Stimulated activated CD4-positive, alpha-beta T cell treated with anti-CD3 and anti-CD28 coated beads, TNF-alpha, amount 100 ng/mL, for 48 hours (primary cell): Measurements from ENCODE around the gene EMC9.

Source experiments
- DNase-seq, 3 donors: peaks; one replicate each; pipeline ENCODE4 v3.0.0-alpha.2; 2020; ENCODE audit warnings: low read depth in 3 of 3

Gene EMC9

DNA sequence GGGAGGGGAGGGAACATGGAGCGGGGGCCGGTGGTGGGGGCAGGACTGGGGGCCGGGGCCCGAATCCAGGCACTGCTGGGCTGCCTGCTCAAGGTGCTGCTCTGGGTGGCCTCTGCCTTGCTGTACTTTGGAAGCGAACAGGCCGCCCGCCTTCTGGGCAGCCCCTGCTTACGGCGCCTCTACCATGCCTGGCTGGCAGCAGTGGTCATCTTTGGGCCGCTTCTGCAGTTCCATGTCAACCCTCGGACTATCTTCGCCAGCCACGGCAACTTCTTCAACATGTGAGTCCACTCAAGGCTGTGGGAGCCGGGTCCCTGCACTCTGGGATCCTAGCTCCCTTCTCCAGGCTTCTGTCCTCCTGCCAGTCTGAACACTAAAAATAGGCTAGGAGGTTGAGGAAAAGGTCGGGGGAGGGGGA lies 9.8 kb downstream of the EMC9 start:
- no peak for DNase-seq

DNA sequence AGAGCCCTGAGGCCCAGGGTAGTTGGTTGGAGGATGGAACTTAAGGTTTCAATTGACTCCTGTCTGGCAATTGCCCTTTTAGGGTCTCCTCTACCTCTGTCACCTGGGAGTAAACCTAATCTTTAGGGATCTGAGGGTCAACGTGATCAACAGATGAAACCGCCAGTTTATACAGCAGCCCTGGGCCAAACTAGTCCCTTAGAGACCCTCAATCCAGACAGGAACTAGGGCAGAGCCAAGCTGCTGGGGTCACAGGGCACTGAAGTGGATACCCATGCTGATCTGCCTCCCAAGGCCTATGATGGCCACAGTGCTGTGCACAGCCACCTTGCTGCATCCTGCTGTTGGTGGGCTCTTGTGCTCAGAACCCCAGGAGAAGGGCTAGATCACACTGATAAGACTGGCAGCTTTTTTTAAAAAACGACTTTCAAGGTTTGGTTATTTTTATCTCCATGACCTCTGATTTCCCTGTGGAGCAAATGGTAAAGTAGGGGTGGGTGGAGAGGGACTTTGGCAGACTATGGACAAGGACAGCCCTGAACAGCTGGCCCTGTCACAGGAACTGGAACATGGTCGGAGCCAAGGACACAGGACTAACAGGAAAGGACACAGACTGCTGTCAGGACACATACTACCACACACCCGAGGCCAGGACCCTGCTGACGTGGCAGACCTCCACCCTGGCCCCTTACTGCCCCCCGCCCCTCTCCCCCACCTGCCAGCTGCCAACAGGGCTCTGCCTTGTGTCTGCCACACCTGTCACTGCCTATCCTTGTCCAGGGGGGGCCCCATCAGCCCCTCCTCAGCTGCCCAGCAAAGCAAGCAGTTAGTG lies 10.5 kb downstream of the EMC9 start:
- DNase-seq: no peak

DNA sequence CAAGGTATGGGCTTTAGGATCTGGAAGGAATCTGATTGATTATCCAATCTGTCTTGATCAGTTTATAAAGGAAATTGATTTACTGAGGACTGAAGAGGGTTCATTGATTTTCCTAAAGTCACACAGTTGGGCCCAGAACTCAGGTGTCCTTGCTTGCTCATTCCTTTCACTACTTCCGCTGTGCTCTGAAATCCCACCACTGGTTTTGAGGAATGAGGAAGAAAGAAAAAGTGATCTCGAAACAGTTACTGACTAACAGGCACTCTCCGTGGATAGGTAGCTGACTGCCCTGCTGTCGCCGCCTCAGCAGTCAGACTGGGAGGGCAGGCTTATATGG lies 11.0 kb downstream of the EMC9 start, which contains the start of gene FITM1:
FITM1 (plus strand) TSS at position 280 of the 337 bp plus-strand sequence. CDS start 905 bp downstream, outside the sequence.
- DNase-seq: no peak

DNA sequence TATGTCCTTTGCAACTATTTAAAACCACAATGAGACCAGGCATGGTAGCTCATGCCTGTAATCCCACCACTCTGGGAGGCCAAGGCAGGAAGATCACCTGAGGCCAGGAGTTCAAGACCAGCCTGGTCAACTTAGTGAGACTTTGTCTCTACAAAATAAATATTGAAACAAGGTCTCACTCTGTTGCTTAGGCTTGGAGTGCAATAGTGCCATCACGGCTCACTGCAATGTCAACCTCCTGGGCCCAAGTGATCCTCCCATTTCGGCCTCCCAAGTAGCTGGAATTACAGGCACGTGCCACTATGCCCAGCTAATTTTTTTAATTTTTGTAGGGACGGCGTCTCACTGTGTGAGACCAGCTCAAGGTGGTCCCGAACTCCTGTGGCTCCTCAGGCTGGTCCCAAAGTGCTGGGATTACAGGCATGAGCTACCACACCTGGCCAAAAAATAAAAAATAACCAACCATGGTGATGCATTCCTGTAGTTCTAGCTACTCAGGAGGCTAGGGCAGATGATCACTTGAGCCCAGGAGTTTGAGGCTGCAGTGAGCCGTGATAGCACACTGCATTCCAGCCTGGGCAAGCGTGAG lies 11.9 kb downstream of the EMC9 start:
- DNase-seq: no peak

DNA sequence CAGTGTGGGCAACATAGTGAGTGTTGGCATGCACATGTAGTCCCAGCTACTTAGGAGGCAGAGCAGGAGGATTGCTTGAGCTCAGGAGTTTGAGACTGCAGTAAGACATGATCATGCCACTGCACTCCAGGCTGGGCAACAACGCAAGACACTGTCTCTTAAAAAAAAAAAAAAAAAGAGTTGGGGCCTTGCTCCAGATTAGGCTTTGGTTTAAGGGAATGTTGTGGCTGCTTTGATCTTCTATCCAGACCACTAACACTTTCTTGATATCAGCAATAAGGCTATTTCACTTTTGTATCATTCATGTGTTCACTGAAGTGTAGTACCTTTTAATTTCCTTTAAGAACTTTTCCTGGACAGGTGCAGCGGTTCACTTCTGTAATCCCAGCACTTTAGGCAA lies 13.7 kb downstream of the EMC9 start:
- DNase-seq: no peak

DNA sequence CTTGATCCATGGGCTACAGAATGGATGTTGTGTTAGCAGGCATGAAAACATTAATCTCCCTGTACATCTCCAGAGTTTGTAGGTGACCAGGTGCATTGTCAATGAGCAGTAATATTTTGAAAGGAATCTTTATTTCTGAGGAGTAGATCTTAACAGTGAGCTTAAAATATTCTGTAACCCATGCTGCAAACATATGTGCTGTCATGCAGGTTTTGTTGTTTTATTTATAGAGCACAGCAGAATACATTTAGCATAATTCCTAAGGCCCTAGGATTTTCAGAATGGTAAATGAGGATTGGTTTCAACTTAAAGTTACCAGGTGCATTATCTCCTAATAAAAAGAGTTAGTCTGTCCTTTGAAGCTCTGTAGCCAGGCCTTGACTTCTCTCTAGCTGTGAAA lies 14.5 kb downstream of the EMC9 start:
- no peak for DNase-seq

DNA sequence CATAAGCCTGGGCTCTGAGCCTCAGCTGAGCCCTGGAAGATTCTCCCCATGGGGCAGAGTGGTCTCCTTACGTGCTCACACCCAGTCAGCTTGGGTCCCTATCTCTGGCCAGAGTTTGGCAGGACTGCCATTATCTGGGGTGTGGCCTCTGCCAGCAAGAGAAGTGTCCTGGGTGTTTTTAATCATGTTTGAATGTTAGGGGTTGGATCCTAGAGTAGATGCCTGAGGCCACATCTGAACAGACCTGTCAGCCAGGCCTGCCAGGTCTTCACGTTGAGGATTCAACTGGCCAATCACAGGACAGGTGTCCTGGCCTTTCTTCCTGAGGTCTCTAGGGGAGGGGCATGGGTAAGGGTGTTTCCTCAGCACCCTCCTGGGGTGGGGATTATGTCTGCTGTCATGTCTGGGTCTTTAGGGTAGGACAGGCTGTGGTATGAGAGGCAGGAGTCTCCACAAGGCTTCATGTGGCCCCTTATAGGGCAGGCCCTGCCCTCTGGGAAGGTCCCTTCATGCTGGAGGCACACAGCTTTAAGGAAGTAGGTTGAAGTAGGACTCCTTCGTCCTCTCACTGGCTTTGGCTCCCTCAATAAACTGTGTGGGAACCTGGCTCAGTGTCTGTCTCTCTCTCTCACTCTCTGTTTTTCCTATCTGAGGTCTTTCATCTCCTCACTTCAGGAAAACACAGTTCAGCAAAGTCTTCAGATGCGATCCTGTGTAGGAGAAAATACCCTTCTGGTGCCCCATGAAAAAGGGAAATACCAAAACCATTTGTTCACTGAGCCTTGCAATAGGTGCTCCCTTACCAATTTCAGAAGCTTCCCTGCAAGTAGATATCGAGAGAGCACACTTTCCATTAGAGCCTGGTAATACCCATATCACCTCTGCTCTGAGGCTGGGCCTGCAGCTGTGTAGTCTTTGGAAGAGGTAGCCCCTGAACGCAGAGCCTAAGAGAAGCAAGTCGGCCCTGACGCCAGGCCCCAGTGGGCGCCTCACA lies 17.7 kb downstream of the EMC9 start:
- DNase-seq: no peak

DNA sequence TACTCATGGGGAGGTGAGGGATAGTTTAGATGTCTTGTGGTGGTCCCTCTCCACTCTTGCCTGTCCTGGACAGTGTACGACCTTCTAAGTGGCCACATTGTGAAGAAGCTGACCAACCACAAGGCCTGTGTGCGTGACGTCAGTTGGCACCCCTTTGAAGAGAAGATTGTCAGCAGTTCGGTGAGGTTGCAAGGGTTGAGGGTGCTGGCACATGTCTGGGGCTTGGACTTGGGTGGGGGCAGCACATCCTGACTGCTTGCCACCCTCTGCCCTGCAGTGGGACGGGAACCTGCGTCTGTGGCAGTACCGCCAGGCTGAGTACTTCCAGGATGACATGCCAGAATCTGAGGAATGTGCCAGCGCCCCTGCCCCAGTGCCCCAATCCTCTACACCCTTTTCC lies 18.5 kb downstream of the EMC9 start:
- DNase-seq: no peak

DNA sequence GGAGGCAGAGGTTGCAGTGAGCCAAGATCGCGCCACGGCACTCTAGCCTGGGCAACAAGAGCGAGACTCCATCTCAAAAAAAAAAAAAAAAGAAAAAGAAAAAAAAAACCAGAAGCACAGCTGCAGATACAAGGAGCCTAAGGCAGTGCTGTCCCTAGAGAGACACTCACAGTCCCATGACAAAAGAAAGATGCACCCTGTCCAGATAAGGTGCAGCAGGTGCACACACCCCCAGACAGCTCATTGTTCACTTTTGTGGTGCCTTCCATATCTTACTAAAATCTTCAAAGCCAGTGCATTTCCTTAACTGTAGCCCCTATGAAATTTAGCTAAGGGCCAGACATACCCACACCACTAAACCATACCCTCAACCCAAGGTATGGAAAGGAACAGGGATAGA lies 19.0 kb downstream of the EMC9 start:
- DNase-seq: no peak

DNA sequence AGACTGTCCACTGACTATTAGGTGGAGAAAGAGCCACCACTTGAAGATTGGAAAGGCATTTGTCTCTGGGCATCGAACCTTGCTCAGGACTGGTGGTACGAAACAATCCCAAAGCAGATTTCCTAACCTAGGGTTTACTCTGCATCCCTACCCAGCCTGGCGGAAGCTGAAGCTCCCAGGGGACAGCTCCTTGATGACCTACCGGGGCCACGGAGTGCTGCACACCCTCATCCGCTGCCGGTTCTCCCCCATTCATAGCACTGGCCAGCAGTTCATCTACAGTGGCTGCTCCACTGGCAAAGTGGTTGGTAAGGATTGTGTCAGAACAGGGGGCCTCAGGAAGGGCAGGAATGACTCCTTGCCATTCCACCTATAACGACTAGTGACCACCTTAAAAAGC lies 20.2 kb downstream of the EMC9 start:
- DNase-seq: no peak

DNA sequence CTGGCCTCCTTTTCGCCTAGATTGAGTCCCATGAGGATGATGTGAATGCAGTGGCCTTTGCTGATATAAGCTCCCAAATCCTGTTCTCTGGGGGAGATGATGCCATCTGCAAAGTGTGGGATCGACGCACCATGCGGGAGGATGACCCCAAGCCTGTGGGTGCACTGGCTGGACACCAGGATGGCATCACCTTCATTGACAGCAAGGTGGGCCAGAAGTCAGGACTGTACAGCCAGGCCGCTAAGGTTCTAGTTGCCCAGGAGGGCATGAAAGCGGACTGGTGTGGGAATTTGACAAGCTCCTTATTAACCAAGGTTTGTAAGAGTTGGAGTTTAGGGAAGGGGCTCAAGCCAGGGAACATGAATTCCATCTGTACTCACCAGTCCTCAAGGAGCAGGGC lies 21.7 kb downstream of the EMC9 start:
- no peak for DNase-seq

DNA sequence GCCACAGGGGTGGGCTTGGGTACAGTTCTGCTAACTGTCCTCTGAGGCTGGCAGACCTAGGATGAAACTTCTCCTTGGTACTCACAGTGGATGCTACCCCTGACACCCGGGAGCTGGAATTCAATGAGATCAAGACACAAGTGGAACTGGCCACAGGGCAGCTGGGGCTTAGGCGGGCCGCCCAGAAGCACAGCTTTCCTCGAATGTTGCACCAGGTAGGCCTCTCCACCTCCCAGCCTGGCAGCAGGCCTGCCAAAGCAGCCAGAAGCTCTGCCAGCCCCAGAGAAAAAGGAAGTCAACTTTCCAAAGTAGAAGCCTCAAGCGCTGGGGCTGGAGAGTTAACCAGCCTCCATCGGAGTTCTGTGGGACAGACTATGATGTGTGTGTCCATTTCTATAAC lies 24.2 kb downstream of the EMC9 start:
- DNase-seq: no peak

DNA sequence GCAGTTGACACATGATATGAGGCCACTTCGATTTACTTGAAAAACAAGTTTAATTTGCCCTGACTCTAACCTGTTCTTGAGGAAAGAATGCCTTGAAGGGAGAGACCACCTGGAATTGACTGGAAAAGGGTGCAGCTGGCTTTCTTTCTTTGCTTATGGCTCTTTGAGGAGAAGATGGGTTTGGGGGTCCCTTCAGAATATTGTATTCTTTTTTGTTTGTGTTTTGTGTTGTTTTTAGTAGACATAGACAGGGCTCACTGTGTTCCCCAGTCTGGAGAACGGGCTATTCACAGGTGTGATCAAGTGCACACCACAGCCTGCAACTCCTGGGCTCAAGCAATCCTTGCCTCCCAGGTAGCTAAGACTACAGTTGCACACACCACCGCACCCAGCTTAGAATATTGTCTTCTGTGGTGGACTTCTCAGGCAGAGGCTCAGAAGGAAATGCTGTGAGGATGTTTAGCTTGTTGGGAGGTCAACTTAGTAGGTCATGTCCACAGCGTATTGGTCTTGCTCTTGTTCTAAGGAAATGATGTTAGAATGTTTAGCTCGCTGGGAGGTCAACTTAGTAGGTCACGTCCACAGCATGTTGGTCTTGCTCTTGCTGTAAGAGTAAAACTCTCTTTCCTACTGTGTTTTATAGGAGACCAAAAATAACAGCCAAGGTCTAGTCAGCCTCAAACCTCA lies 25.1 kb downstream of the EMC9 start:
- DNase-seq: no peak

DNA sequence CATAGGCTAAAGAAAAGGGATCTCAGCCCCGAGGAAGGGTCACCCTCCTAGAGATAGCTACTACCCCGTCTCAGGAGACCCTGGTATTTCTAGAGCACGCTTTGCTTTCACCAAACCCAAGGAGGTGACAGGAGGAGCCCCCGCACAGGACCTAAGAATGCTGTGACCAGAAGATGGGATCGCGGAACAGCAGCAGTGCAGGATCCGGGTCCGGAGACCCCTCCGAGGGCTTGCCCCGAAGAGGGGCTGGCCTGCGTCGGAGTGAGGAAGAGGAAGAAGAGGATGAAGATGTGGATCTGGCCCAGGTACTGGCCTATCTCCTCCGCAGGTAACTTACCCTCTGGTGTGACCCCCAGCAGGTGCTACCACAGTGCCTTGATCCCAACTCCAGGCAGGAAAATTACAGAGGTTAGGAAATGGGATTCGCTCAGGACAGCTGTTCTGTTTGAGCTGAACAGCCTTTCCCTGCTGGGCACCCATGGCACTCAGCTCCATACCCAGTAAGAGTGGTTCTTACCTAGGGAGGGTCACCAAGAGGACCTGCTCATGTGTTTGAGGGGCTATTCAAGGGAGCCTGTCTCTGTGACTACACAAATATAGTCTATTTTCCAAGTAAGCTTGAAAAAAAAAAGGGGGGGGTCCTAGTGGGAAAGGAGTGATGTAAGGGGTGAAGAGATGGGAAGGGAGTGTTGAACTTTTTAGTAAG lies 25.8 kb downstream of the EMC9 start:
- no peak for DNase-seq

DNA sequence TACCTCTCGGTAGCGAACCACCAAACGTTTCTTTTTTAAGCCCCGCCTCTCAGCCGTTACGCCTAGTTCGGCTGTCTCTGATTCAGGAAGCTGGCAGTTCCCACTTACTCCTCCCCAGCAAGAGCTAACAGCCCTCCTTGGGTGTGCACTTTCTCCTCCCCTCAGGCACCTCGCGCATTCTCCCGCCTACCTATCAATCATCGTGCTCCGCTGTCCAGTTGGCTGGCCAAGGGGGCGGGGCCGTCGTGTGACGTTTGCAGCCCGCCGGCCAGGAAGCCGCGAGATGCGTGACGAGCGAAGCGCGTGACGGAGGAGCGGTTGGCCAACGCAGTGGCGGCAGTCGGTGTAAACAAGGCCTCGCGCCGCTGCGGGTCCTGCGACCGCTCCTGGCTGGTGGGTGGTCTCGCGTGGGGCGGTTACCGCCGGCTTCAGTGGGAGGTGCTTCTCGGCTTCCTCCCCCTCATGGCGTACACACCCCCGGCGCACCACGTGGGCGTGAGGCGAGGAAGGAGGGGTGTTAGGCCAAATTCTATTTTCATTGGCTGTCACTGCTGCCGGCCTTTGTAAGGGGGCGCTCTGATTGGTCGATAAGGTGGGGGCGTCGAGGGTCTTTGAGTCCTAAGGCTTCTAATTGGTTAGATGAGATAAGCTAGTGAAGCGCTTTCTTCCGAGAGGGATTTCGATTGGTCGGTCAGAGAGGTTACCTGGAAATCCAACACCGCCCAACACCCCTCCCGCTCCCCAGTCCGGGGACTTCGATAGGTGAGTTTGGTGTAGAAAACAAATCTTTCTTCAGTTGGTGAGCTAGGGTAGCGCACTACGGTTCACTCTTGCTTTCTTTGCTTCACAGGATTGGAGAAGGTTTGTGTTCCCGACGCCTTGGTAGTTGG lies 26.6 kb downstream of the EMC9 start, which contains the start of the genes DCAF11 and NRL:
DCAF11 (plus strand) TSS at position 246 of the 890 bp plus-strand sequence. CDS start 818 bp downstream, outside the sequence.
NRL (minus strand) TSS at position 418 of the 890 bp plus-strand sequence. CDS start 32,101 bp downstream, outside the sequence.
- peak; percentile 95 to 98 (median 98) for DNase-seq

DNA sequence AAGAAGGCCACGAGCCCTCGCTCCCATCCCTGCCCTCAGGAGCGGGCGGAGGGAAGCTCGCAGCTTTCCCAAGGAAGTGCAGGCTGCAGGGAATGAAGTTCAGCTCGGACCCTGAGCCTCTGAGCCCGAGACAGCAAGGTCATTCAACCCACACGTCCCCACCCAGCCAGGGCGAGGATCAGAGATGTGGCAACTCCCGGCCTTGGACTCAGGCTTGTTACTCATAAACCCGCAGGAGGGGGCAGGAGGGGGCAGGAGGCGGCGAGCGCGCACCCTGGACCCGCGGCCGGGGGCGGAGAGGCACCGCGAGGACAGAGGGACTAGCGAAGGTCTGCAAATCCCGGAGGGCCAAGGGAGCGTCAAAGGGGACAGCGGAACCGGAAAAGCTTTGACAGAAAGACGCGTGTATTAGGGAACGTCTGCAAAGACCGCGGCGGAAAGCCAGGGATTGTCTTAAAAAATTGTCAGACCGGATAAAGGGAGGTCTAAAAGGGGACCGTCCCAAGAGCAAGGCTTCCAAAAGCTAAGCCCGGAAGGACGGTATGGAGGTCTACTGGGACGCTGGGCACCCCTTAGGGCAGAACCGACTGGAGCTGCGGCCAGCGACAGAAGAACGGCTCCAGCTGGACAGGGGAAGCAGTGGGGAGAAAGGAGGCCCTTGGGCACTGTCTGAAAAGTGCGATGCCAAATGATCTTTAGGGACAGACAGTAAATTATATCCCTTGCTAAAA lies 27.4 kb downstream of the EMC9 start:
- DNase-seq: peak; percentile 59 to 83 (median 75)

DNA sequence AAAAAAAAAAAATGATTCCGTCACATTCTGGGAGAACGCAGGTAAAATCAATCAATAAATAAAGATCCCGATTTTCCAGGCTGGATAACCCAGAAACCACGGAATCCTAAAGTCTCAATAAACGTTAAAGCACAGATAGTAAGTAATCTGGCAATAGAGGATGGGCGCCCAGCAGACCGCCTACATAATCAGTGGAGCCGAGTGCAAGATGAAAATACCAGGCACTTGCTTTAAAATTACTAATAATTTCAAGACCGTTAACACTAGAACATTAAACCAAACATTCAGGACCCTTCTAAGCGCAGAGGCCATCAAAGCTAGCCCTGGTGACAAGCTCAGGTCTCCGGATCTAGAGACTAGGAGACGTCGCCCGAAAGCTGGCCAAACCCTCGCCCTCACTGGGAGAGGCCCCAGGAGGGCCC lies 28.0 kb downstream of the EMC9 start:
- peak in 1 of 3 donors; percentile 20 for DNase-seq

DNA sequence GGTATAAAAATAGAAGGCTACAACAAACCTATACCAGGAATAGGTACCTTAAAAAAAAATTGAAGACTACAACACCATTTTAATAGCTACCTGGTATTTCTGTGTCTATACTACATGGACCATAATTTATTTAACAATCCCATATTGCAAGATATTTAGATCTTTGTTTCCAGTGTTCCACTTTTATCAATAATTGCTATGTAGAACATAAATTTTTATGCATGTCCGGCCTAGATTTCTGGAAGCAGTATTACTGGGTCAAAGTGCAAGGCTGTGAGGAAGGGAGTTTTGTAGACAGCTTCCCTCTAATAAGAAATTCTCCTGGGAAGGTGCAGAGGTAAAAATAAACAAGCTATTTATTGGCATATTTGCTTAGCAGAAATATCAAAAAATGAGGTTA lies 30.9 kb downstream of the EMC9 start:
- DNase-seq: no peak

DNA sequence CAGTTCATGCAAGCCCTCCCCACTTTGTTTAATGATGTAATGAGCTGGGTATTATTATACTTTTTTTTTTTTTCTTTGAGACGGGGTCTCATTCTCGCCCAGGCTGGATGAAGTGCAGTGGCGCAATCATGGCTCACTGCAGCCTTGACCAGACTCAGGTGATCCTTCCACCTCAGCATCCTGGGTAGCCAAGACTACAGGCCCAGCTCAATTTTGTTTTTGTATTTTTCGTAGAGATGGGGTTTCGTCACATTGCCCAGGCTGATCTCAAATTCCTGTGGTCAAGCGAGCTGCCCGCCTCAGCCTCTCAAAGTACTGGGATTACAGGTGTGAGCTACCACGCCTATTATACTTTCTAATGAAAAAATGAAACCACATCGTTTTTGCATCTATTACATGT lies 31.3 kb downstream of the EMC9 start:
- DNase-seq: no peak
